Measurements from ENCODE around the gene KPNA2. TPM values are rescaled to one million over a fixed set of nuclear protein-coding genes. Genes with fewer than 3 reads are reported as not detected.
"Not testable (repeated sequence)": the region's sequence is repeated elsewhere in the genome, so short reads cannot be mapped to it uniquely, and the experiment has no call there.

The KPNA2 gene
- total RNA-seq, 1 donor from 2014 or later = 100 TPM

- Mint-ChIP-seq H3K27ac (no peak overlapping the region), H3K36me3 (no peaks in the 10 kb centered on the region), H3K9me3 (no peaks in the 10 kb centered on the region), H3K27me3 (ENCODE audit: low read depth) (no peaks in the 10 kb centered on the region), H3K4me3 (no peak overlapping the region), H3K4me1 (peaks cover 4% of the 10 kb centered on the region)
- DNase-seq (ENCODE audit: low spot score in 2 of 2, unreplicated experiment in 2 of 2) = no peak
- TF ChIP-seq, protein P1, sequence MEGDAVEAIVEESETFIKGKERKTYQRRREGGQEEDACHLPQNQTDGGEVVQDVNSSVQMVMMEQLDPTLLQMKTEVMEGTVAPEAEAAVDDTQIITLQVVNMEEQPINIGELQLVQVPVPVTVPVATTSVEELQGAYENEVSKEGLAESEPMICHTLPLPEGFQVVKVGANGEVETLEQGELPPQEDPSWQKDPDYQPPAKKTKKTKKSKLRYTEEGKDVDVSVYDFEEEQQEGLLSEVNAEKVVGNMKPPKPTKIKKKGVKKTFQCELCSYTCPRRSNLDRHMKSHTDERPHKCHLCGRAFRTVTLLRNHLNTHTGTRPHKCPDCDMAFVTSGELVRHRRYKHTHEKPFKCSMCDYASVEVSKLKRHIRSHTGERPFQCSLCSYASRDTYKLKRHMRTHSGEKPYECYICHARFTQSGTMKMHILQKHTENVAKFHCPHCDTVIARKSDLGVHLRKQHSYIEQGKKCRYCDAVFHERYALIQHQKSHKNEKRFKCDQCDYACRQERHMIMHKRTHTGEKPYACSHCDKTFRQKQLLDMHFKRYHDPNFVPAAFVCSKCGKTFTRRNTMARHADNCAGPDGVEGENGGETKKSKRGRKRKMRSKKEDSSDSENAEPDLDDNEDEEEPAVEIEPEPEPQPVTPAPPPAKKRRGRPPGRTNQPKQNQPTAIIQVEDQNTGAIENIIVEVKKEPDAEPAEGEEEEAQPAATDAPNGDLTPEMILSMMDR (IDR thresholded peaks at IDR 0.05; ENCODE audit: unreplicated experiment) = no peak
These were observed 38.7 kb downstream of the KPNA2 start for GRCh38 chr17:68074279-68074678.

- H3K27ac Mint-ChIP-seq = peak overlapping the region; percentile 22
- not testable (repeated sequence) for DNase-seq (ENCODE audit: low spot score in 2 of 2, unreplicated experiment in 2 of 2); H3K4me3 Mint-ChIP-seq; H3K36me3 Mint-ChIP-seq; H3K4me1 Mint-ChIP-seq; H3K27me3 Mint-ChIP-seq (ENCODE audit: low read depth); H3K9me3 Mint-ChIP-seq
These were observed 40.5 kb downstream of the KPNA2 start for GRCh38 chr17:68075953-68076607.

GRCh38 chr17:68077498-68077897 lies 42.0 kb downstream of the KPNA2 start:
- not testable (repeated sequence) for DNase-seq (ENCODE audit: low spot score in 2 of 2, unreplicated experiment in 2 of 2); H3K9me3 Mint-ChIP-seq; H3K27me3 Mint-ChIP-seq (ENCODE audit: low read depth); H3K4me1 Mint-ChIP-seq; H3K4me3 Mint-ChIP-seq; H3K27ac Mint-ChIP-seq; H3K36me3 Mint-ChIP-seq

- H3K27ac Mint-ChIP-seq = no peak overlapping the region
- H3K36me3 Mint-ChIP-seq = no peaks in the 10 kb centered on the region
- H3K4me1 Mint-ChIP-seq = peaks cover 4% of the 10 kb centered on the region
- peaks cover 5% of the 10 kb centered on the region for H3K9me3 Mint-ChIP-seq
- no peak overlapping the region for H3K4me3 Mint-ChIP-seq
- no peaks in the 10 kb centered on the region for H3K27me3 Mint-ChIP-seq (ENCODE audit: low read depth)
- TF ChIP-seq, protein P1 (IDR thresholded peaks at IDR 0.05; ENCODE audit: unreplicated experiment) = no peak
- no peak for DNase-seq (ENCODE audit: low spot score in 2 of 2, unreplicated experiment in 2 of 2)
These were observed 45.0 kb downstream of the KPNA2 start for GRCh38 chr17:68080411-68081150.

DNA sequence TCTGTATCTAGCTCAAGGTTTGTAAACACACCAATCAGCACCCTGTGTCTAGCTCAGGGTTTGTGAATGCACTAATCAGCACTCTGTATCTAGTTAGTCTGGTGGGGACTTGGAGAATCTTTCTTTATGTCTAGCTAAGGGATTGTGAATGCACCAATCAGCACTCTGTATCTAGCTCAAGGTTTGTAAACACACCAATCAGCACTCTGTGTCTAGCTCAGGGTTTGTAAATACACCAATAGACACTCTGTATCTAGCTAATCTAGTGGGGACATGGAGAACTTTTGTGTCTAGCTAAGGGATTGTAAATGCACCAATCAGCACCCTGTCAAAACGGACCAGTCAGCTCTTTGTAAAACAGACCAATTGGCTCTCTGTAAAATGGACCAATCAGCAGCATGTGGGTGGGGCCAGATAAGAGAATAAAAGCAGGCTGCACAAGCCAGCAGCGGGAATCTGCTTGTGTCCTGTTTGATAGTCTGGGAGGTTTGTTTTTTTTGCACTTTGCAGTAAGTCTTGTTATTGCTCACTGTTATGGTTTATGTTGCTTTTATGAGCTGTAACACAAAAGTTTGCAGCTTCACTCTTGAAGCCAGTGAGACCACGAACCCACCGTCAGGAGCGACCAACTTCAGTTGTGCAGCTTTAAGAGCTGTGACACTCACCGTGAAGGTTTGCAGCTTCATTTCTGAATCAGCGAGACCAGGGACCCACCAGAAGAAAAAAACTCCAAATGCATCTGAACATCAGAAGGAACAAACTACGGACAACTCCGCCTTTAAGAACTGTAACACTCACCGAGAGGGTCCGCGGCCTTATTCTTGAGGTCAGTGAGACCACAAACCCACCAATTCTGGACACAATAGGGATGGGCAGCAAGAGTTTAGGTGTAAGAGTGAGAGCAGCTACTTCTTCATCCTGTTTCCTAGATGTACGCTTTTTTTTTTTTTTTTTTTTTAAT lies 46.0 kb downstream of the KPNA2 start:
- DNase-seq (ENCODE audit: low spot score in 2 of 2, unreplicated experiment in 2 of 2); H3K4me1 Mint-ChIP-seq; H3K27me3 Mint-ChIP-seq (ENCODE audit: low read depth); H3K9me3 Mint-ChIP-seq; H3K36me3 Mint-ChIP-seq; H3K27ac Mint-ChIP-seq; H3K4me3 Mint-ChIP-seq: not testable (repeated sequence)

DNA sequence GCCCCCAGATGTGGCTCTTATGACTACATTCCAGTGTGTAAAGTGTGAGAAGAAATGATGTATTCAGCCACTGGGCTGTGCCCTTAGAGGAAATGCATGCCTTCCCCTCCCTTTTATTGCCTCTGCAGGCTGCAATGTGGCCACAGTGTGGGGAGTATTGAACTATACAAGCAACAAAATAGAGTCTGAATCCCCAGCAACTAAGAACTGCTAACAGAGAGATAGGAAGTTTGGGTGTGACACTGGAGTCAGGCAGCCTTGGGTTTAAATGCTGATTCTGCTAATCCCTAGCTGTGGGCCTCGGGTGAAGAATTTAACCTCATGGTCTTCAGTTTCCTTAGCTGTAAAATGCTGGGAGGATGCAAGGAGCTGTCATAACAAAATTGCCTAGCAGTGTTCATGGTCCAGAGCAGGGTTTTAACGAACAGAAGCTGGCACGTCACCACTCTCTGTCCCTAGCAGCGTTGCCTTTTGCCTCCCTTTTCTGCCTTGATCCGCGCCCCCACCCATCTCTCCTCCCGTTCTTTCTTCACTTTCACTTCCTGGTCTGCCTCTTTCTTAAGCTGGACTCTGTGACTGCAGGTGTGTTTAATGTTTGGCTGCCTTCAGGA lies 50.3 kb downstream of the KPNA2 start:
- no peak for DNase-seq (ENCODE audit: low spot score in 2 of 2, unreplicated experiment in 2 of 2)
- H3K36me3 Mint-ChIP-seq = no peaks in the 10 kb centered on the region
- H3K4me3 Mint-ChIP-seq = no peak overlapping the region
- H3K27ac Mint-ChIP-seq = no peak overlapping the region
- TF ChIP-seq, protein P1 (IDR thresholded peaks at IDR 0.05; ENCODE audit: unreplicated experiment) = no peak
- H3K27me3 Mint-ChIP-seq (ENCODE audit: low read depth) = no peaks in the 10 kb centered on the region
- peaks cover 8% of the 10 kb centered on the region for H3K4me1 Mint-ChIP-seq
- peaks cover 5% of the 10 kb centered on the region for H3K9me3 Mint-ChIP-seq

- H3K9me3 Mint-ChIP-seq; H3K27ac Mint-ChIP-seq; H3K36me3 Mint-ChIP-seq; H3K4me3 Mint-ChIP-seq; H3K27me3 Mint-ChIP-seq (ENCODE audit: low read depth); H3K4me1 Mint-ChIP-seq; DNase-seq (ENCODE audit: low spot score in 2 of 2, unreplicated experiment in 2 of 2): not testable (repeated sequence)
These were observed 51.1 kb downstream of the KPNA2 start for GRCh38 chr17:68086666-68087065.

DNA sequence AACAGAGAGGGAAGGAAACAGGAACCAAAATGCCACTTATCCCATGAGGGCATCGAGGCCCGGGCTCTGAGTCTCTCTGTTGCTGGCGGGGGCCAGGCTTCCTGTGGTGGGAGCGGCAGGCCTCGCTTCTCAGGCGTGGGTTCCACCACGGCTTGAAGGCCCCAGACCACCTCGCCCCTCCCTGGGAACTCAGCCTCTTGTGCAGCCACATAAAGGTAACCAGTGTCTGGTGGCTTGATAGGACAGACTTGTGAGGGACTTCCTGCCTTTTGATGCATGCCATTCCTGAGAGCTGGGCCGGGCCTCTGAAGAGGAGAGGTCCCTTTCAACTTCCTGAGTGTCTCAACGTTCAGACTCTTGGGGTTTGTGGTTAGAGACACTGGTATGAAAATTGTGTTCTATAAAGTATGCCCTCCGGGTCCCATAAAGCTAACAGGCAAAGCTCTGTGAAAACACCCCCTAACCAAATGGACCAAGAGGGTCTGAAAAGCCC lies 51.6 kb downstream of the KPNA2 start:
- not testable (repeated sequence) for H3K36me3 Mint-ChIP-seq; H3K27me3 Mint-ChIP-seq (ENCODE audit: low read depth); H3K9me3 Mint-ChIP-seq; H3K4me1 Mint-ChIP-seq; H3K4me3 Mint-ChIP-seq; DNase-seq (ENCODE audit: low spot score in 2 of 2, unreplicated experiment in 2 of 2); H3K27ac Mint-ChIP-seq

Measured in mesothelial cell of epicardium (in vitro differentiated cells).